Kidney tubule cell (primary cell): ENCODE measurements around the gene CRIM1.
A peak's percentile ranks its signal among the peaks of the same experiment; 100 is the strongest.

Experiments
- DNase-seq: peaks from one replicate; pipeline ENCODE4 v3.0.0-alpha.2; 2018; ENCODE audit warnings: low spot score

CRIM1 gene

GRCh38 chr2:36554531-36554930 lies 199.0 kb downstream of the CRIM1 start:
- DNase-seq, result no peak

- no peak for DNase-seq
These were observed 200.2 kb downstream of the CRIM1 start for GRCh38 chr2:36555789-36556188.

GRCh38 chr2:36556842-36557241 lies 201.3 kb downstream of the CRIM1 start:
- DNase-seq, result no peak

GRCh38 chr2:36559221-36559942 lies 203.8 kb downstream of the CRIM1 start:
- no peak for DNase-seq

- DNase-seq, result no peak
These were observed 205.1 kb downstream of the CRIM1 start for GRCh38 chr2:36560726-36561125.

GRCh38 chr2:36561237-36561944 lies 205.8 kb downstream of the CRIM1 start:
- DNase-seq, result peak; percentile 97

- DNase-seq, result peak; percentile 72
These were observed 206.7 kb downstream of the CRIM1 start for GRCh38 chr2:36562240-36562639.

GRCh38 chr2:36562973-36563532 lies 207.5 kb downstream of the CRIM1 start:
- DNase-seq, result peak; percentile 59

GRCh38 chr2:36564377-36564930 lies 208.9 kb downstream of the CRIM1 start:
- no peak for DNase-seq

- DNase-seq, result no peak
These were observed 210.1 kb downstream of the CRIM1 start for GRCh38 chr2:36565712-36566111.

- DNase-seq, result no peak
These were observed 211.3 kb downstream of the CRIM1 start for GRCh38 chr2:36566887-36567286.

- DNase-seq, result no peak
These were observed 212.3 kb downstream of the CRIM1 start for GRCh38 chr2:36567711-36568408.

GRCh38 chr2:36568516-36569246 lies 213.1 kb downstream of the CRIM1 start:
- peak; percentile 75 for DNase-seq

GRCh38 chr2:36569267-36569856 lies 213.8 kb downstream of the CRIM1 start:
- no peak for DNase-seq

- DNase-seq, result no peak
These were observed 214.8 kb downstream of the CRIM1 start for GRCh38 chr2:36570416-36570815.

- DNase-seq, result no peak
These were observed 216.6 kb downstream of the CRIM1 start for GRCh38 chr2:36572054-36572718.

- no peak for DNase-seq
These were observed 217.1 kb downstream of the CRIM1 start for GRCh38 chr2:36572719-36573059.

GRCh38 chr2:36573165-36573564 lies 217.6 kb downstream of the CRIM1 start:
- no peak for DNase-seq

- DNase-seq, result no peak
These were observed 219.0 kb downstream of the CRIM1 start for GRCh38 chr2:36574560-36574959.

- DNase-seq, result no peak
These were observed 222.3 kb downstream of the CRIM1 start for GRCh38 chr2:36577884-36578283.
